Measurements from ENCODE around the gene C10orf53. TPM values are rescaled to one million over a fixed set of nuclear protein-coding genes. Genes with fewer than 3 reads are reported as not detected.

The C10orf53 gene
- total RNA-seq, 3 donors from 2014 or later = not detected

DNA sequence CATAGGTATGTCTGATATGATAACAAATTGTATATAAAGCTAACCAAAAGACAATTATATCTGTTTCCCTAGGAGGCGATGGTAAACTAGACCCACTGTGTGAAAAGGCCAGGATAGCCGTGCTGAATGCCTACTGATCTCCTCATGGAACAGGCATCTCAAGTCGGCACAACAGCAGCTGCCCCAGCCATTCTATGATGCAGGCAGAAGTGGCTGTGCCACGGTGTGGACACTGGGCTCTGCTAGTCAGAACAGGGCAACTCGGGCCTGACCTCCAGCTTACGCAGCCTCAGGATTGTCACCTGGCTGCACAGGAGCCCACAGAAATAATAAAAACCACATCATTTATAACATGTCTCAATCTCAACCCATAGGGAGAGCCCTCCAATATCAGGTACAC is 15.0 kb downstream of the C10orf53 start:
- Histone ChIP-seq H3K27me3 (peaks cover 0 to 25% of the 10 kb centered on the region in 2 donors), H3K27ac (no peak overlapping the region), H3K4me3 (no peak overlapping the region), H3K9me3 (no peaks in the 10 kb centered on the region), H3K4me1 (no peaks in the 10 kb centered on the region), H3K36me3 (no peaks in the 10 kb centered on the region)
- DNase-seq (ENCODE audit: low spot score in 2 of 2) = no peak
- intact Hi-C loops (cut with DNase I; ENCODE audit: low total_unique reads) = no loop called here
- TF ChIP-seq POLR2AphosphoS5 (IDR thresholded peaks at IDR 0.05) (no peak), POLR2A (IDR thresholded peaks at IDR 0.05) (no peak)
- TF ChIP-seq, protein P1, sequence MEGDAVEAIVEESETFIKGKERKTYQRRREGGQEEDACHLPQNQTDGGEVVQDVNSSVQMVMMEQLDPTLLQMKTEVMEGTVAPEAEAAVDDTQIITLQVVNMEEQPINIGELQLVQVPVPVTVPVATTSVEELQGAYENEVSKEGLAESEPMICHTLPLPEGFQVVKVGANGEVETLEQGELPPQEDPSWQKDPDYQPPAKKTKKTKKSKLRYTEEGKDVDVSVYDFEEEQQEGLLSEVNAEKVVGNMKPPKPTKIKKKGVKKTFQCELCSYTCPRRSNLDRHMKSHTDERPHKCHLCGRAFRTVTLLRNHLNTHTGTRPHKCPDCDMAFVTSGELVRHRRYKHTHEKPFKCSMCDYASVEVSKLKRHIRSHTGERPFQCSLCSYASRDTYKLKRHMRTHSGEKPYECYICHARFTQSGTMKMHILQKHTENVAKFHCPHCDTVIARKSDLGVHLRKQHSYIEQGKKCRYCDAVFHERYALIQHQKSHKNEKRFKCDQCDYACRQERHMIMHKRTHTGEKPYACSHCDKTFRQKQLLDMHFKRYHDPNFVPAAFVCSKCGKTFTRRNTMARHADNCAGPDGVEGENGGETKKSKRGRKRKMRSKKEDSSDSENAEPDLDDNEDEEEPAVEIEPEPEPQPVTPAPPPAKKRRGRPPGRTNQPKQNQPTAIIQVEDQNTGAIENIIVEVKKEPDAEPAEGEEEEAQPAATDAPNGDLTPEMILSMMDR (IDR thresholded peaks at IDR 0.05) = no peak

DNA sequence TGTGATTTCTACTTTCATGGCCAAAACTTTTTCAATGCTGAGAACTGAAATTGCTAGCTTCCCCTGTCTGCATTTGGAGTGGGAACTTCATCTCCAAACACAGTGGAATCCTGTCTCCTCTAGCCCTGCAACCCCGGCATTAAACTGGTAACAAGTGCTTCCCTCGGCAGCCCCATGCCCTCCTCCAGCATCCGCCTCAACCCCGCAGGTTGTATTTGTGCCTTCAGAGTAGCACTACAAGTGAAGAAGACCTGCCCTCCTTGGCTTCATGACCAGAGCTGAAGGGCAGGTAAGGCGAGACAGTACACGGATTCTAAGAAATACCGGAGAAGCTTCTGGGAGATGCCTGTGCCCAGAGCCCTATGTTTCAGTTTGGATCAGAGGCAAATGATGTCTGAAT is 16.9 kb downstream of the C10orf53 start:
- DNase-seq (ENCODE audit: low spot score in 2 of 2) = no peak
- Histone ChIP-seq H3K36me3 (no peaks in the 10 kb centered on the region), H3K27me3 (peaks cover 0 to 25% of the 10 kb centered on the region in 2 donors), H3K4me1 (no peaks in the 10 kb centered on the region), H3K4me3 (no peak overlapping the region), H3K9me3 (no peaks in the 10 kb centered on the region), H3K27ac (no peak overlapping the region)
- TF ChIP-seq, protein P1 (IDR thresholded peaks at IDR 0.05) = no peak
- no peak for TF ChIP-seq POLR2A (IDR thresholded peaks at IDR 0.05)
- no peak for TF ChIP-seq POLR2AphosphoS5 (IDR thresholded peaks at IDR 0.05)
- intact Hi-C loops (cut with DNase I; ENCODE audit: low total_unique reads) = no loop called here

DNA sequence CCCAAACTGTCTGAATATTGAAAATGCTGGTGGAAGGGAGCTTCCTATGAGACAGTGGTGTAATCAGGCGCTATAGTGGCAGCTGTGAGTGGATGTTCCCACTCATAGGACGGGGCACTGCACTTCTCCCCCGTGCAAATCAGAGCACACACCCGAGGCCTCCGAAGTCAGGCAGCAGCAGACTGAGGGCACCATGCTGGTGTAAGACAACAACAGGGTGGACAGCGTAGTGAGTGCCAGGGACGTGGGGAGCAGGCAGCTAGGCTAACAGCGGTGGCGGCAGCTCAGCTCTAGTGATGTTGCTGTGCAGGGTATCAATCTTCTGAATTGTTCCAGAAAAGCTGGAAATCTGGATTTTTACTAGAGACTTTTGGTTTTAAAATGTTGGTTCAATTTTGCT is 19.2 kb downstream of the C10orf53 start:
- no peak for DNase-seq (ENCODE audit: low spot score in 2 of 2)
- no peaks in the 10 kb centered on the region for H3K4me1 ChIP-seq
- peaks cover 0 to 12% of the 10 kb centered on the region in 2 donors for H3K27me3 ChIP-seq
- no peak overlapping the region for H3K27ac ChIP-seq
- TF ChIP-seq POLR2A (IDR thresholded peaks at IDR 0.05) (no peak), POLR2AphosphoS5 (IDR thresholded peaks at IDR 0.05) (no peak)
- TF ChIP-seq, protein P1 (IDR thresholded peaks at IDR 0.05) = no peak
- no peaks in the 10 kb centered on the region for H3K9me3 ChIP-seq
- intact Hi-C loops (cut with DNase I; ENCODE audit: low total_unique reads) = no loop called here
- H3K4me3 ChIP-seq = no peak overlapping the region
- H3K36me3 ChIP-seq = no peaks in the 10 kb centered on the region

DNA sequence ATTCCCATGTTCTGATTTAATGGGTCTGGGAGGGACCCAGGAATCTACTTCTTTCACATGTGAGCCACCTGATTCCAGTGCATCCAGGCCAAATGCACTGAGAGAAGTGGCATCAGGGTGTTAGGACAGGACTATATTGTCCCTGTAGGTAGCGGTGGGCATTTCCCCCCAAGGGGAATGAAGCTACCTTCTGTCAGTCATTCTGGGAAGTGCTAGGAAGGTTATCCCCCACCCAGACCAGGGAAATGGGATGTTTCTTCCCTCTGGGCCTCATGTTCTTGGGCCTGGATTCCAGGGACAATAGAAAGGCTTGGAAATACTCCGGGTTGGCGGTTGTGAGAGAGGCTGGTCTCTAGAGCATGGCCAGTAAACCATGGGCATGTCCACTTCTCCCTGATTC is 20.8 kb downstream of the C10orf53 start:
- Histone ChIP-seq H3K27me3 (peaks cover 0 to 5% of the 10 kb centered on the region in 2 donors), H3K9me3 (no peaks in the 10 kb centered on the region), H3K36me3 (no peaks in the 10 kb centered on the region), H3K4me3 (no peak overlapping the region), H3K27ac (no peak overlapping the region), H3K4me1 (no peaks in the 10 kb centered on the region)
- TF ChIP-seq POLR2A (IDR thresholded peaks at IDR 0.05) = no peak
- TF ChIP-seq POLR2AphosphoS5 (IDR thresholded peaks at IDR 0.05) = no peak
- TF ChIP-seq, protein P1 (IDR thresholded peaks at IDR 0.05) = no peak
- intact Hi-C loops (cut with DNase I; ENCODE audit: low total_unique reads) = no loop called here
- no peak for DNase-seq (ENCODE audit: low spot score in 2 of 2)

DNA sequence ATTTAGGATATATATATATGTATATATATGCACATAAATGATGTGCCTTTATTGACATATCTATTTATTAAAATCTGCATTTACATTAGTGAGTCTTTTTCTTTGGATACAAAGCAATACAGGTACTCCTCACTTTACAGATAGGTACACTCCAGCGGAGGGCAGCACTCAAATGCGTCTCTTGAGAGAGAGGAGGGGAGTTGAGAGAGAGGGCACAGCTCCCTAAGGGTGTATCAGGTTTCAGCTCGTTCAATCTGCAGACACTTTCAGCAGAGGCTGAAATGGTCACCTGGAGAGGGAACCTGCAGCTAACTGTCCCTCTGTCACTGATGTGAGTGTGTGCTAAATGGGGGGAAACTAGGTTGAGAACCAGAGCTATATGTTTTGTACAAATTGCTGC is 21.5 kb downstream of the C10orf53 start:
- H3K36me3 ChIP-seq = no peaks in the 10 kb centered on the region
- DNase-seq (ENCODE audit: low spot score in 2 of 2) = no peak
- no peak overlapping the region for H3K27ac ChIP-seq
- no peak overlapping the region for H3K4me3 ChIP-seq
- TF ChIP-seq, protein P1 (IDR thresholded peaks at IDR 0.05) = no peak
- TF ChIP-seq POLR2A (IDR thresholded peaks at IDR 0.05) (no peak), POLR2AphosphoS5 (IDR thresholded peaks at IDR 0.05) (no peak)
- H3K4me1 ChIP-seq = no peaks in the 10 kb centered on the region
- intact Hi-C loops (cut with DNase I; ENCODE audit: low total_unique reads) = no loop called here
- peaks cover 0 to 3% of the 10 kb centered on the region in 2 donors for H3K27me3 ChIP-seq
- no peaks in the 10 kb centered on the region for H3K9me3 ChIP-seq
